Heart right ventricle (tissue), 16 donors: ENCODE results near the gene SCAF1. TPM values are rescaled to one million over a fixed set of nuclear protein-coding genes. Genes with fewer than 3 reads are reported as not detected.

ENCODE experiments used
- ATAC-seq, 8 donors: fragments of 200-7000 bp; cut with Tn5 transposase; one replicate each; pipeline ENCODE4 v1.9.1; 2020; ENCODE audit warnings: mild to moderate bottlenecking in 8 of 8, moderate library complexity in 8 of 8, moderate number of reproducible peaks in 1 of 8
- DNase-seq, 2 donors: peaks; one replicate each; pipeline ENCODE4 v3.0.0-alpha.2; 2020
- H3K27ac ChIP-seq, 10 donors: fragments of 200-600 bp; sonication (generic) in 2 of 10; one replicate each; pipeline versions ENCODE4 v1.5.0 to v1.8.0; 2020 to 2022; ENCODE audit warnings: mild to moderate bottlenecking in 3 of 10
- H3K27me3 ChIP-seq, 7 donors: fragments of 200-600 bp; one replicate each; pipeline ENCODE4 v1.8.0; 2021 to 2022; ENCODE audit warnings: mild to moderate bottlenecking in 2 of 7
- H3K36me3 ChIP-seq, 9 donors: fragments of 200-600 bp; sonication (generic) in 1 of 9; one replicate each; pipeline versions ENCODE4 v1.5.0 to v1.8.0; 2020 to 2022; ENCODE audit warnings: mild to moderate bottlenecking in 2 of 9
- H3K4me1 ChIP-seq, 9 donors: fragments of 200-600 bp; sonication (generic) in 1 of 9; one replicate each; pipeline versions ENCODE4 v1.5.0 to v1.8.0; 2020 to 2022; ENCODE audit warnings: mild to moderate bottlenecking in 4 of 9
- H3K4me3 ChIP-seq, 10 donors: fragments of 200-600 bp; sonication (generic) in 2 of 10; one replicate each; pipeline versions ENCODE4 v1.5.0 to v1.8.0; 2020 to 2022; ENCODE audit warnings: mild to moderate bottlenecking in 7 of 10, moderate library complexity in 2 of 10
- H3K9me3 ChIP-seq, 11 donors: fragments of 200-600 bp in 10 of 11; sonication (generic) in 2 of 11; one replicate each; pipeline versions ENCODE4 v1.5.0 to v1.8.0; 2013 to 2022; ENCODE audit warnings: mild to moderate bottlenecking in 2 of 11, control low read depth in 1 of 11, moderate library complexity in 1 of 11
- CTCF ChIP-seq, 9 donors: fragments of 200-600 bp; sonication (generic) in 2 of 9; IDR thresholded peaks; one replicate each; pipeline versions ENCODE4 v1.5.0 to v1.8.0; 2021 to 2022; ENCODE audit warnings: antibody characterized with exemption in 9 of 9, mild to moderate bottlenecking in 5 of 9, moderate library complexity in 1 of 9
- WGBS, 2 donors: extraction: QIAGEN DNeasy Blood & Tissue Kit; methylation state at CpG; one replicate each; pipeline ENCODE4 v1.1.7; 2013; ENCODE audit warnings: inconsistent platforms in 1 of 2; 5-methylcytosine and 5-hydroxymethylcytosine counted together
- intact Hi-C, 10 donors: fragments of 100-400 bp; cut with DNase I; formaldehyde crosslinking; loops; one replicate each; pipeline versions ENCODE4 v1.11.1 to v1.14.2; 2022
- polyA plus RNA-seq, 2 donors: library from polyadenylated mRNA; stranded (reverse); fragments of 200-250 nt; gene quantifications; one replicate each; pipeline ENCODE4 v1.2.3, GENCODE V29; 2013
- total RNA-seq, 10 donors: library from RNA; stranded (reverse); fragmentation: NEBNext Ultra II Directional in 3 of 10; extraction: Animal tissue kit (Norgen Biotek cat#: 25700) in 3 of 10; gene quantifications; one replicate each; pipeline versions ENCODE4 v1.2.1 to v1.2.4, GENCODE V29; 2021 to 2023
- donor health status: Arrhythmogenic right ventricular cardiomyopathy.
- donor health status: ischemic (EF 13 %, LVEDD 7.1; RV severe dilation, severe dysfunction).
- donor health status: healthy with polysubstance abuse.
- donor health status: DM: no; HTN: yes; CAD: no.
- donor health status: DM: no; HTN: no; CAD: no.
- donor health status: ischemic (EF 25% LVEDD 6.9; RV normal size, moderate dysfunction).
- donor health status: ischemic (EF 25% LVEDD 5.7; RV mildly dilated, moderate dysfunction).
- donor health status: healthy.
- donor health status: DM: yes; HTN: yes; CAD: no.
- donor health status: Ischemic cardiomyopathy.
- donor health status: ischemic (EF 35%, LVEDD 5.7; RV mildly dilated, moderate dysfunction).
- donor health status: nonischemic (EF 11% LVEDD 7.7; RV severe dilation, severe dysfunction).
- donor health status: DM: yes; HTN: yes; CAD: no.
- donor health status: PGD.
- donor health status: ischemic (EF 29% LVEDD 5.4; RV normal size, mild dysfunction).
- donor health status: nonischemic (EF 23%, LVEDD 6.1; RV moderate dilation, normal function).

The SCAF1 gene
- total and polyA plus RNA-seq, 12 donors = 20.2 to 60.5 (median 44.8) TPM

GRCh38 chr19:49686503-49687088 lies 44.6 kb downstream of the SCAF1 start:
- WGBS, 2 donors = 74 to 80% methylated on average over 25 to 27 of the region's 27 CpGs
- DNase-seq = no peak
- Histone ChIP-seq H3K9me3 (no peaks in the 10 kb centered on the region), H3K4me3 (no peak overlapping the region), H3K4me1 (peaks cover 6 to 77% (median 48%) of the 10 kb centered on the region in 9 donors), H3K36me3 (peaks cover 3 to 65% (median 40%) of the 10 kb centered on the region in 9 donors), H3K27ac (peak overlapping the region in 8 of 10 donors; percentile 47 to 84 (median 76)), H3K27me3 (peaks cover 0 to 28% (median 9%) of the 10 kb centered on the region in 7 donors)
- intact Hi-C loops = loop anchor here in 2 of 10 donors (5.0 to 10.0 kb wide), 2 partner anchors 116 to 118 kb away; no protein-coding TSS in a partner anchor
- ATAC-seq = no peak
- no peak for TF ChIP-seq CTCF (IDR thresholded peaks at IDR 0.05)

GRCh38 chr19:49687150-49687549 lies 45.1 kb downstream of the SCAF1 start:
- no peak for DNase-seq
- intact Hi-C loops = loop anchor here in 2 of 10 donors (5.0 to 10.0 kb wide), 2 partner anchors 115 to 118 kb away; no protein-coding TSS in a partner anchor
- peaks cover 6 to 73% (median 48%) of the 10 kb centered on the region in 9 donors for H3K4me1 ChIP-seq
- H3K9me3 ChIP-seq = no peaks in the 10 kb centered on the region
- no peak for TF ChIP-seq CTCF (IDR thresholded peaks at IDR 0.05)
- H3K27ac ChIP-seq = peak overlapping the region in 9 of 10 donors; percentile 25 to 84 (median 76)
- 61 to 70% methylated on average over 12 of the region's 12 CpGs for WGBS, 2 donors
- H3K4me3 ChIP-seq = peak overlapping the region in 2 of 10 donors; percentile 57 to 63
- peaks cover 3 to 59% (median 35%) of the 10 kb centered on the region in 9 donors for H3K36me3 ChIP-seq
- peaks cover 0 to 34% (median 9%) of the 10 kb centered on the region in 7 donors for H3K27me3 ChIP-seq
- no peak for ATAC-seq

- H3K27me3 ChIP-seq = peaks cover 0 to 40% (median 9%) of the 10 kb centered on the region in 7 donors
- no peak for TF ChIP-seq CTCF (IDR thresholded peaks at IDR 0.05)
- 56 to 57% methylated on average over 25 to 26 of the region's 26 CpGs for WGBS, 2 donors
- intact Hi-C loops = loop anchor here in 2 of 10 donors (5.0 to 10.0 kb wide), 2 partner anchors 115 to 117 kb away; no protein-coding TSS in a partner anchor
- H3K27ac ChIP-seq = peak overlapping the region; percentile 52 to 84 (median 77)
- DNase-seq (no peak), ATAC-seq (peak in 5 of 8 donors; percentile 6 to 28 (median 25))
- no peaks in the 10 kb centered on the region for H3K9me3 ChIP-seq
- H3K36me3 ChIP-seq = peaks cover 0 to 53% (median 29%) of the 10 kb centered on the region in 9 donors
- H3K4me1 ChIP-seq = peaks cover 6 to 73% (median 48%) of the 10 kb centered on the region in 9 donors
- peak overlapping the region in 9 of 10 donors; percentile 11 to 66 (median 25) for H3K4me3 ChIP-seq
Observed at GRCh38 chr19:49687566-49688316, 45.7 kb downstream of the SCAF1 start.

- Histone ChIP-seq H3K4me3 (peak overlapping the region in 9 of 10 donors; percentile 21 to 66 (median 50)), H3K36me3 (peaks cover 0 to 44% (median 21%) of the 10 kb centered on the region in 9 donors), H3K4me1 (peaks cover 6 to 73% (median 48%) of the 10 kb centered on the region in 9 donors), H3K27me3 (peaks cover 0 to 40% (median 9%) of the 10 kb centered on the region in 7 donors), H3K9me3 (no peaks in the 10 kb centered on the region), H3K27ac (peak overlapping the region; percentile 64 to 84 (median 77))
- 62 to 70% methylated on average over 12 of the region's 12 CpGs for WGBS, 2 donors
- peak in 3 of 8 donors; percentile 11 to 32 (median 20) for ATAC-seq
- intact Hi-C loops = loop anchor here in 2 of 10 donors (5.0 to 10.0 kb wide), 2 partner anchors 114 to 116 kb away; no protein-coding TSS in a partner anchor
- TF ChIP-seq CTCF (IDR thresholded peaks at IDR 0.05) = no peak
- DNase-seq = no peak
Observed at GRCh38 chr19:49688531-49689132, 46.6 kb downstream of the SCAF1 start.
